Epithelial cell of prostate (primary cell): ENCODE results near the gene CLK2.
"Not testable (repeated sequence)": the region's sequence is repeated elsewhere in the genome, so short reads cannot be mapped to it uniquely, and the experiment has no call there.

Source experiments
- DNase-seq: peaks from one replicate; pipeline ENCODE4 v3.0.0-alpha.2; 2011; ENCODE audit warnings: low read depth, low spot score
- H3K27ac ChIP-seq: fragments of 450-650 bp; 2 replicates; pipeline ENCODE4 v1.5.1; 2017; ENCODE audit warnings: mild to moderate bottlenecking

Gene CLK2

GRCh38 chr1:155297384-155297783 lies 24.1 kb upstream of the CLK2 start:
- H3K27ac ChIP-seq = no peak overlapping the region
- no peak for DNase-seq

GRCh38 chr1:155296661-155297060 lies 23.4 kb upstream of the CLK2 start:
- no peak for DNase-seq
- H3K27ac ChIP-seq = no peak overlapping the region

- H3K27ac ChIP-seq = no peak overlapping the region
- no peak for DNase-seq
These were observed 22.6 kb upstream of the CLK2 start for GRCh38 chr1:155295942-155296267.

- H3K27ac ChIP-seq = no peak overlapping the region
- no peak for DNase-seq
These were observed 22.1 kb upstream of the CLK2 start for GRCh38 chr1:155295183-155295941.

GRCh38 chr1:155294520-155295182 lies 21.3 kb upstream of the CLK2 start:
- no peak for DNase-seq
- H3K27ac ChIP-seq = no peak overlapping the region

- H3K27ac ChIP-seq = no peak overlapping the region
- DNase-seq = no peak
These were observed 19.9 kb upstream of the CLK2 start for GRCh38 chr1:155293086-155293749.

- DNase-seq, H3K27ac ChIP-seq: not testable (repeated sequence)
These were observed 17.7 kb upstream of the CLK2 start for GRCh38 chr1:155291006-155291405.

GRCh38 chr1:155287987-155288543 lies 14.8 kb upstream of the CLK2 start:
- no peak overlapping the region for H3K27ac ChIP-seq
- DNase-seq = no peak

GRCh38 chr1:155286544-155286943 lies 13.2 kb upstream of the CLK2 start:
- H3K27ac ChIP-seq = no peak overlapping the region
- no peak for DNase-seq

GRCh38 chr1:155285631-155286044 lies 12.3 kb upstream of the CLK2 start:
- H3K27ac ChIP-seq = no peak overlapping the region
- no peak for DNase-seq

- DNase-seq = no peak
- H3K27ac ChIP-seq = no peak overlapping the region
These were observed 11.8 kb upstream of the CLK2 start for GRCh38 chr1:155285063-155285462.

GRCh38 chr1:155284476-155284875 lies 11.2 kb upstream of the CLK2 start:
- no peak for DNase-seq
- no peak overlapping the region for H3K27ac ChIP-seq

- no peak overlapping the region for H3K27ac ChIP-seq
- no peak for DNase-seq
These were observed 9.3 kb upstream of the CLK2 start for GRCh38 chr1:155282488-155283091.

GRCh38 chr1:155279268-155279667 lies 6.0 kb upstream of the CLK2 start:
- H3K27ac ChIP-seq = no peak overlapping the region
- DNase-seq = no peak

GRCh38 chr1:155278689-155279160 lies 5.4 kb upstream of the CLK2 start:
- no peak overlapping the region for H3K27ac ChIP-seq
- DNase-seq = no peak

GRCh38 chr1:155277902-155278688 lies 4.8 kb upstream of the CLK2 start:
- no peak for DNase-seq

GRCh38 chr1:155277070-155277901 lies 4.0 kb upstream of the CLK2 start, which contains the start of gene HCN3:
TSS of gene HCN3 (plus strand) at chr1:155277463. CDS start at chr1:155277591, 128 bp downstream.
- DNase-seq = peak; percentile 52
- H3K27ac ChIP-seq = no peak within 1 kb of the TSS

More at GRCh38 chr1:155277902-155278688, 4.8 kb upstream of the CLK2 start:
- no peak overlapping the region for H3K27ac ChIP-seq

- DNase-seq = no peak
- H3K27ac ChIP-seq = peak overlapping the region; percentile 87
These were observed 600 bp downstream of the CLK2 start for GRCh38 chr1:155272466-155273342.
